Measurements from ENCODE around the gene KDM4D.

Gene KDM4D

DNA sequence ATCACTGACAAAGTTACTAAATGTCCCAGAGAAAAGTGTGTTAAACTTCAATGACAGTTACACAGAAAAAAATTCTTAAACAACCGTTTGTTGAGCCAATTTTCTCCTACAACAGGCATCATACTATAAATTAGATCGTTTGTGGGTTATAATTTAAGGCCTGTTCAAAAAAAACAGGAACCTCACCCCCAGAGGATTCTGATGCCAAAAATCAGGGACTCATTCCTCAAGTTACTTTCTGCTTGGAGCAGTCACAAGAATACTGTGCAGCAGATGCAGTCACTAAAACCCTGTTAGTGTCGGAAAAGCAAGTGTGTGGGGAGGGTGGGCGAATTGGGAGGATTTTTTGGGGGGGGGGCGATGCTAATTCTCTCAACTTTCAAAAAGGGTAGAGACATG, 810 bp upstream of the KDM4D start:
- Histone ChIP-seq H3K4me3 (replicated peaks; ENCODE audit: insufficient read depth, low read length) (peak overlapping the region; percentile 86), H3K27ac (replicated peaks) (peak overlapping the region; percentile 84), H3K27me3 (ENCODE audit: insufficient read depth, poor library complexity, severe bottlenecking) (no peaks in the 10 kb centered on the region)
- DNase-seq (ENCODE audit: low read depth in 1 of 2, low spot score in 1 of 2): no peak
- TF ChIP-seq POLR2AphosphoS5 (IDR thresholded peaks at IDR 0.05; ENCODE audit: low read depth): no peak
- TF ChIP-seq CTCF (IDR thresholded peaks at IDR 0.05; ENCODE audit: insufficient read depth, low read length): no peak
- TF ChIP-seq GABPA (IDR thresholded peaks at IDR 0.05; ENCODE audit: low read depth): no peak
- no peak for TF ChIP-seq SPI1 (IDR thresholded peaks at IDR 0.05; ENCODE audit: borderline replicate concordance, low read depth)

DNA sequence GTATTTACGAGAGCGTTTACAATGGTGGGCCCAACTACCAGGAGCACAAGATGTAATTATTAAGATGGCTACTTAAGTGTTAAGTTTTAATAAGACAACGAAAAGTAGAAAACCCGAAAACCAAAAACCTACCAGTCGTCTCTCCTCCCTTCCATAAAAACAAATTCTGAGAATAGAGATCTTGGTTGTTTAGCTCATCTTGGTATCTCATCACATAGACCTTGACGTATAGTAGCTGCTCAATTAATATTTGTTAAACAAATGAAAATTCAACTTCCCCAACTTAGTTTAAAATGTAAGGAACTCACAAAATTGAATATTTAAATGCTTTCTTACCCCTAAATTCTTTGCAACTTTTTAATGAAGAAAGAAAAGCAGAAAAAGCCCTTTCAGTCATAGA, 669 bp downstream of the KDM4D start:
- Histone ChIP-seq H3K27me3 (ENCODE audit: insufficient read depth, poor library complexity, severe bottlenecking) (no peaks in the 10 kb centered on the region), H3K27ac (replicated peaks) (peak overlapping the region; percentile 84; the same call in 1 of the 2 replicates), H3K4me3 (replicated peaks; ENCODE audit: insufficient read depth, low read length) (peak overlapping the region; percentile 86)
- DNase-seq (ENCODE audit: low read depth in 1 of 2, low spot score in 1 of 2): no peak
- no peak for TF ChIP-seq POLR2AphosphoS5 (IDR thresholded peaks at IDR 0.05; ENCODE audit: low read depth)

- TF ChIP-seq POLR2AphosphoS5 (IDR thresholded peaks at IDR 0.05; ENCODE audit: low read depth) (no peak), SPI1 (IDR thresholded peaks at IDR 0.05; ENCODE audit: borderline replicate concordance, low read depth) (no peak), GABPA (IDR thresholded peaks at IDR 0.05; ENCODE audit: low read depth) (no peak)
- TF ChIP-seq, protein P1, sequence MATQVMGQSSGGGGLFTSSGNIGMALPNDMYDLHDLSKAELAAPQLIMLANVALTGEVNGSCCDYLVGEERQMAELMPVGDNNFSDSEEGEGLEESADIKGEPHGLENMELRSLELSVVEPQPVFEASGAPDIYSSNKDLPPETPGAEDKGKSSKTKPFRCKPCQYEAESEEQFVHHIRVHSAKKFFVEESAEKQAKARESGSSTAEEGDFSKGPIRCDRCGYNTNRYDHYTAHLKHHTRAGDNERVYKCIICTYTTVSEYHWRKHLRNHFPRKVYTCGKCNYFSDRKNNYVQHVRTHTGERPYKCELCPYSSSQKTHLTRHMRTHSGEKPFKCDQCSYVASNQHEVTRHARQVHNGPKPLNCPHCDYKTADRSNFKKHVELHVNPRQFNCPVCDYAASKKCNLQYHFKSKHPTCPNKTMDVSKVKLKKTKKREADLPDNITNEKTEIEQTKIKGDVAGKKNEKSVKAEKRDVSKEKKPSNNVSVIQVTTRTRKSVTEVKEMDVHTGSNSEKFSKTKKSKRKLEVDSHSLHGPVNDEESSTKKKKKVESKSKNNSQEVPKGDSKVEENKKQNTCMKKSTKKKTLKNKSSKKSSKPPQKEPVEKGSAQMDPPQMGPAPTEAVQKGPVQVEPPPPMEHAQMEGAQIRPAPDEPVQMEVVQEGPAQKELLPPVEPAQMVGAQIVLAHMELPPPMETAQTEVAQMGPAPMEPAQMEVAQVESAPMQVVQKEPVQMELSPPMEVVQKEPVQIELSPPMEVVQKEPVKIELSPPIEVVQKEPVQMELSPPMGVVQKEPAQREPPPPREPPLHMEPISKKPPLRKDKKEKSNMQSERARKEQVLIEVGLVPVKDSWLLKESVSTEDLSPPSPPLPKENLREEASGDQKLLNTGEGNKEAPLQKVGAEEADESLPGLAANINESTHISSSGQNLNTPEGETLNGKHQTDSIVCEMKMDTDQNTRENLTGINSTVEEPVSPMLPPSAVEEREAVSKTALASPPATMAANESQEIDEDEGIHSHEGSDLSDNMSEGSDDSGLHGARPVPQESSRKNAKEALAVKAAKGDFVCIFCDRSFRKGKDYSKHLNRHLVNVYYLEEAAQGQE (IDR thresholded peaks at IDR 0.05; ENCODE audit: insufficient replicate concordance, low read depth): no peak
- no peak overlapping the region for H3K27ac ChIP-seq (replicated peaks)
- no peaks in the 10 kb centered on the region for H3K27me3 ChIP-seq (ENCODE audit: insufficient read depth, poor library complexity, severe bottlenecking)
- H3K4me3 ChIP-seq (replicated peaks; ENCODE audit: insufficient read depth, low read length): no peak overlapping the region
- no peak for DNase-seq (ENCODE audit: low read depth in 1 of 2, low spot score in 1 of 2)
Measured at GRCh38 chr11:94975599-94975998, 2.1 kb downstream of the KDM4D start.

DNA sequence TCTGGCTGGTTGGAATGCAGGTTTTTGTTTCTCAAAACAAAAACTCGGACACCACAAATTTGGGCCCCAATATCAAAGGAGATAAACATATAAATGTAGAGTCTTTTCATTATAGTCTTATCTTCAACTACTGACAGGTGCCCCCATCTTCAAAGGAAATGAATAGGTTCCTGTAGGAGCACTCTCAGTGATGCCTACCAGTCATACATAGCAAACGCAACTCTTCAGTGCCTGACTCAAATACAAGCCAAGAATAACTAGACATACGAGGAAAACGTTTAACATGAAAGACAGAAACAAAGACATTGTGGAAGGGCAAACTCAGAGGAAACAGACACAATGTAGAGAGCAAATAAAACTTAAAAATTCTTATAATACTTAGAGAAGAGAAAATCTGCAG, 13.9 kb downstream of the KDM4D start:
- TF ChIP-seq POLR2AphosphoS5 (IDR thresholded peaks at IDR 0.05; ENCODE audit: low read depth): no peak
- no peak for TF ChIP-seq SPI1 (IDR thresholded peaks at IDR 0.05; ENCODE audit: borderline replicate concordance, low read depth)
- TF ChIP-seq CTCF (IDR thresholded peaks at IDR 0.05; ENCODE audit: insufficient read depth, low read length): no peak
- TF ChIP-seq, protein P1 (IDR thresholded peaks at IDR 0.05; ENCODE audit: insufficient replicate concordance, low read depth): no peak
- TF ChIP-seq GABPA (IDR thresholded peaks at IDR 0.05; ENCODE audit: low read depth): no peak
- no peak for DNase-seq (ENCODE audit: low read depth in 1 of 2, low spot score in 1 of 2)
- peaks cover 6% of the 10 kb centered on the region for H3K27me3 ChIP-seq (ENCODE audit: insufficient read depth, poor library complexity, severe bottlenecking)
- H3K4me3 ChIP-seq (replicated peaks; ENCODE audit: insufficient read depth, low read length): no peak overlapping the region
- H3K27ac ChIP-seq (replicated peaks): no peak overlapping the region

- TF ChIP-seq CTCF (IDR thresholded peaks at IDR 0.05; ENCODE audit: insufficient read depth, low read length): no peak
- Histone ChIP-seq H3K27ac (replicated peaks) (no peak overlapping the region), H3K27me3 (ENCODE audit: insufficient read depth, poor library complexity, severe bottlenecking) (peaks cover 6% of the 10 kb centered on the region), H3K4me3 (replicated peaks; ENCODE audit: insufficient read depth, low read length) (no peak overlapping the region)
- no peak for DNase-seq (ENCODE audit: low read depth in 1 of 2, low spot score in 1 of 2)
Measured at GRCh38 chr11:94988748-94989147, 15.2 kb downstream of the KDM4D start.

Data from HL-60 (cell line).